ENCODE results near the gene ECPAS. TPM values are rescaled to one million over a fixed set of nuclear protein-coding genes. Genes with fewer than 3 reads are reported as not detected.

The ECPAS gene
- total RNA-seq, 2 experiments from 2014 or later = 41.0 to 63.2 TPM

- H3K4me3 ChIP-seq (ENCODE audit: low read depth, low read length, poor library complexity, severe bottlenecking) = no peak overlapping the region
- H3K4me1 ChIP-seq (ENCODE audit: insufficient read depth, low read length, poor library complexity, severe bottlenecking) = no peaks in the 10 kb centered on the region
- BruUV-seq (replicated peaks) = no TSS peak
- H4K20me1 ChIP-seq (ENCODE audit: insufficient read depth, low read length) = no peaks in the 10 kb centered on the region
- peaks cover 83% of the 10 kb centered on the region for H3K36me3 ChIP-seq (ENCODE audit: insufficient read depth, low read length)
- no peak overlapping the region for H3K27ac ChIP-seq (ENCODE audit: low read depth, low read length, poor library complexity, severe bottlenecking)
- TF ChIP-seq EZH2phosphoT487 (IDR thresholded peaks at IDR 0.05; ENCODE audit: borderline replicate concordance, low read depth, low read length) (no peak), CTCF (conservative IDR thresholded peaks at IDR 0.05; ENCODE audit: low read length) (peak; percentile 75)
- H3K4me2 ChIP-seq (ENCODE audit: low read length) = no peak overlapping the region
- no peaks in the 10 kb centered on the region for H3K9me2 ChIP-seq (ENCODE audit: insufficient read depth, low read length)
- DNase-seq (ENCODE audit: low spot score) = peak; percentile 24
- H2AFZ ChIP-seq (ENCODE audit: low read length) = no peak overlapping the region
- POLR2A ChIA-PET = interaction anchor here (0.6 to 0.7 kb wide), 2 partner anchors 8 to 123 kb away, joined by 3 to 4 read pairs; no protein-coding TSS in a partner anchor
- CTCF ChIA-PET (ENCODE audit: unreplicated experiment) = no interaction called here
- intact Hi-C loops (cut with micrococcal nuclease; ENCODE audit: unreplicated experiment) = no loop called here
- H3K79me2 ChIP-seq (ENCODE audit: insufficient read depth, low read depth, low read length) = no peaks in the 10 kb centered on the region
- peaks cover 21% of the 10 kb centered on the region for H3K9me3 ChIP-seq (ENCODE audit: low read length)
Observed at GRCh38 chr9:111399772-111400563, 84.2 kb downstream of the ECPAS start.

- CTCF ChIA-PET (ENCODE audit: unreplicated experiment) = no interaction called here
- no peak overlapping the region for H3K4me2 ChIP-seq (ENCODE audit: low read length)
- peaks cover 19% of the 10 kb centered on the region for H3K9me3 ChIP-seq (ENCODE audit: low read length)
- BruUV-seq (replicated peaks) = no TSS peak
- H3K9me2 ChIP-seq (ENCODE audit: insufficient read depth, low read length) = no peaks in the 10 kb centered on the region
- no peaks in the 10 kb centered on the region for H3K4me1 ChIP-seq (ENCODE audit: insufficient read depth, low read length, poor library complexity, severe bottlenecking)
- H3K79me2 ChIP-seq (ENCODE audit: insufficient read depth, low read depth, low read length) = no peaks in the 10 kb centered on the region
- POLR2A ChIA-PET = interaction anchor here (0.7 kb wide), 1 partner anchor 123 kb away, joined by 4 read pairs; no protein-coding TSS in a partner anchor
- H4K20me1 ChIP-seq (ENCODE audit: insufficient read depth, low read length) = no peaks in the 10 kb centered on the region
- no peak overlapping the region for H2AFZ ChIP-seq (ENCODE audit: low read length)
- intact Hi-C loops (cut with micrococcal nuclease; ENCODE audit: unreplicated experiment) = no loop called here
- no peak overlapping the region for H3K4me3 ChIP-seq (ENCODE audit: low read depth, low read length, poor library complexity, severe bottlenecking)
- DNase-seq (ENCODE audit: low spot score) = no peak
- H3K36me3 ChIP-seq (ENCODE audit: insufficient read depth, low read length) = peaks cover 83% of the 10 kb centered on the region
- TF ChIP-seq EZH2phosphoT487 (IDR thresholded peaks at IDR 0.05; ENCODE audit: borderline replicate concordance, low read depth, low read length) (no peak), CTCF (conservative IDR thresholded peaks at IDR 0.05; ENCODE audit: low read length) (no peak)
- no peak overlapping the region for H3K27ac ChIP-seq (ENCODE audit: low read depth, low read length, poor library complexity, severe bottlenecking)
Observed at GRCh38 chr9:111399211-111399739, 84.9 kb downstream of the ECPAS start.

DNA sequence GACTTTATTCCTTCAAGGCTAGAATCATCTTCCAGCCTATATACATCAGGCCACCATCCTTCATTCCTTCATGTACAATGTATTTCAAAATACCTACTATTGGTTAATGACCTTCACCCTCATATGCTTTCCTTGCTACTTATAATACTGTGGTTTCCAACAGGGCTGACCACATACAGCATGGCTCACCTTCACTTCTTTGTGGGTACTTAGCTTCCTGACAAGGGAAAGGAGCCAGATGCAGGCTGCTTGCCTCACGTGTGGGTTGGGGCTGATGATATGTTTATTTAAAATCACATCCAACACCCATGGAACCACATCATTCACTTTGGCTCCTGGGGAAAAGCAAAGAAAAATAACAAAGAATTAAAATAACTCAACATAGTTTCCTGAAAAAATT is 90.2 kb downstream of the ECPAS start:
- H3K4me3 ChIP-seq (ENCODE audit: low read depth, low read length, poor library complexity, severe bottlenecking) = no peak overlapping the region
- ChIA-PET CTCF (ENCODE audit: unreplicated experiment) (no interaction called here), POLR2A (interaction anchor here (0.5 kb wide), 1 partner anchor 529 kb away, joined by 3 read pairs; no protein-coding TSS in a partner anchor)
- TF ChIP-seq CTCF (conservative IDR thresholded peaks at IDR 0.05; ENCODE audit: low read length) (no peak), EZH2phosphoT487 (IDR thresholded peaks at IDR 0.05; ENCODE audit: borderline replicate concordance, low read depth, low read length) (no peak)
- intact Hi-C loops (cut with micrococcal nuclease; ENCODE audit: unreplicated experiment) = no loop called here
- H2AFZ ChIP-seq (ENCODE audit: low read length) = no peak overlapping the region
- no peaks in the 10 kb centered on the region for H4K20me1 ChIP-seq (ENCODE audit: insufficient read depth, low read length)
- no peaks in the 10 kb centered on the region for H3K9me3 ChIP-seq (ENCODE audit: low read length)
- no TSS peak for BruUV-seq (replicated peaks)
- no peaks in the 10 kb centered on the region for H3K4me1 ChIP-seq (ENCODE audit: insufficient read depth, low read length, poor library complexity, severe bottlenecking)
- no peaks in the 10 kb centered on the region for H3K9me2 ChIP-seq (ENCODE audit: insufficient read depth, low read length)
- no peak overlapping the region for H3K4me2 ChIP-seq (ENCODE audit: low read length)
- no peaks in the 10 kb centered on the region for H3K79me2 ChIP-seq (ENCODE audit: insufficient read depth, low read depth, low read length)
- no peak for DNase-seq (ENCODE audit: low spot score)
- peaks cover 82% of the 10 kb centered on the region for H3K36me3 ChIP-seq (ENCODE audit: insufficient read depth, low read length)
- H3K27ac ChIP-seq (ENCODE audit: low read depth, low read length, poor library complexity, severe bottlenecking) = no peak overlapping the region

Measured in OCI-LY7 (cell line).